ENCODE results near the gene WDFY2.
"Not testable (repeated sequence)": the region's sequence is repeated elsewhere in the genome, so short reads cannot be mapped to it uniquely, and the experiment has no call there.

Gene WDFY2

GRCh38 chr13:51666374-51666773 is 82.1 kb downstream of the WDFY2 start:
- no peak for DNase-seq (ENCODE audit: low read depth, low spot score)

DNA sequence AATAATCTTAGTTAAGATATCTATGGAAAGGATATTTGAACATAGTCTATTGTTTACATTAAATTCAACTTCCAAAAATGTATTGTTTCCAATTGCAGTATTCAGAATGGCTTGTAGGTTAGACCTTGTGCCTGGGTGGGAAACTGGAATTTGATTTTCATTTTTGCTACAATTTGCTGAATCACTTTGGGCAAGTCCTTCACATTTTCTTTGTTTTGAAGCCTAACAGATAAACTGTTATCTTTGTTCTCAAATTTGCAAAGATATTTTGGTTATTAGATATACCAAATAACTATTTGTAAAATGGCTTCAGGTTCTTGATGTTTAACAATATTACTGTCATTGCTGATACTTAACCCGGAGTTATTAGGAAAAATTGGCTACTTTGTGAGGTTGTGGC is 82.6 kb downstream of the WDFY2 start:
- no peak for DNase-seq (ENCODE audit: low read depth, low spot score)

- DNase-seq (ENCODE audit: low read depth, low spot score) = no peak
Measured at GRCh38 chr13:51668580-51669195, 84.4 kb downstream of the WDFY2 start.

GRCh38 chr13:51673165-51673564 is 88.9 kb downstream of the WDFY2 start:
- no peak for DNase-seq (ENCODE audit: low read depth, low spot score)

GRCh38 chr13:51674276-51674675 is 90.0 kb downstream of the WDFY2 start:
- no peak for DNase-seq (ENCODE audit: low read depth, low spot score)

DNA sequence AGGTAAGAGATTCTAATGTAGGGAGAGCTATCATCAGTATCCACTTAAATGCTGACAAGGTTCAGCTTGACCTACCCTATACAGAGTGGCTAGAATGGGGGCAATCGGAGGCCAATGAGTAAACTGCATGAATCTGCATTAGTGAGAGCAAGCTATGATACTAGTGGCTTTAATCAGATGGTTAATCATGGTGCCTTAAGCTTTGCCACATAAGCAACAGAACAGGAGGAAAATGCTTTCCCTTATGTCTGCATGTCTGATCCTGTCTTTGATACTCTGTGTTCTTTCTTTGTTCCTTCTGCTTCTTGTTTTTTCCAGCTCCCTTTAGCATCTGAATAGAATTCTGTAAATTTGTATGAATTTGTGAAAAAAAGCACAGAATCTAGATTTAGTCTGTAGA is 91.1 kb downstream of the WDFY2 start:
- DNase-seq (ENCODE audit: low read depth, low spot score) = no peak

DNA sequence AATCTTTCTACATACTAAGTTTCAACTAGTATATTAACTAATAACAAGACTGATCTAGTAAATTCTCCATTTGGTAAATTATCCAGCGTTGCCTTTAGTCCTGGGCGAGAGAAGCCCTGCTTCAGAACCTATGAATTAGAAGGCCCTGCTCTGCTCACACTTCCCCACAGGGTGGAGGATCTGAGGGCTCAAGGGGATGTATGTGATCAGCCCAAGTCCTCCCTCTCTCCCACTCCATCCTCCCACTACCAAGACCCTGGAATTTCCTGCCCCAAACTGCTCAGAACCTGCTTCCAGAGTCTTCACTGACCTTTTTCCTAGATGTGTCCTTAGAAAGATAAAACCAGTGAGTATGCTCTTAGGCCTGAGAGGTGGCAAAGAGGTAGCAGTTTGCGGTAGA is 91.6 kb downstream of the WDFY2 start:
- no peak for DNase-seq (ENCODE audit: low read depth, low spot score)

DNA sequence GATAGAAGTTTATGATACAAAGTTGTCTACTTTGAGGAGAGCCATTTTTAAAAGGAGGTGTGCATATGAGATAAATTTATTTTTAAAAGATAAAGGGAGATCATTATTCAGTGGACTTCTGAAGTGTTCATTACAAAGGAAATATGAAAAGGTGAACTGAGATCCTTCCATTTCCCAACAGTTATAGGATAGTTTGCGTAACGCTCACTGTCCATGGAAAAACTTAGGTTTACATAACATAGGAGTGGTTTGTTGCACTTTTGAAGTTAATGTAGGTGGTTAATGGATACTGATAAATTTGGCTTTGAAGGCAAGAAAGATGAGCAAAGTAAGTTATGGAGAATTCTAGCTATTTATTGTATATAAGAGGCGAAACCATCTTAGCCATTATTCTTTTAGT is 92.5 kb downstream of the WDFY2 start:
- DNase-seq (ENCODE audit: low read depth, low spot score) = no peak

GRCh38 chr13:51678420-51678819 is 94.2 kb downstream of the WDFY2 start:
- no peak for DNase-seq (ENCODE audit: low read depth, low spot score)

DNA sequence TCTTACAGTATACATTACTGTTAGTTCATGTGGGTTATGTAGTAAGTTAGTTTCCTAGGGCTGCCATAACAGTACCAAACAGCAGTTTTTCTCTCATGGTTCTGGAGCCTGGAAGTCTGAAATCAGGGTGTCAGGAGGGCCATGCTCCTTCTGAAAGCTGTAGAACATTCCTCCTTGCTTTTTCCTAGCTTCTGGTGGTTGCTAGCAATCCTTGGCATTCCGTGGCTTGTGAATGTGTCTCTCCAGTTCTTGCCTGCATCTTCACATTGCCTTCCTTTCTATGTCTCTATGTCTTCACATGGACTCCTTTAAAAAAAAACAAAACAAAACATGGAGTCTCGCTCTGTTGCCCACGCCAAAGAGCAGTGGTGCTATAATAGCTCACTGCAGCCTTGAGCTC is 95.4 kb downstream of the WDFY2 start:
- DNase-seq (ENCODE audit: low read depth, low spot score) = no peak

DNA sequence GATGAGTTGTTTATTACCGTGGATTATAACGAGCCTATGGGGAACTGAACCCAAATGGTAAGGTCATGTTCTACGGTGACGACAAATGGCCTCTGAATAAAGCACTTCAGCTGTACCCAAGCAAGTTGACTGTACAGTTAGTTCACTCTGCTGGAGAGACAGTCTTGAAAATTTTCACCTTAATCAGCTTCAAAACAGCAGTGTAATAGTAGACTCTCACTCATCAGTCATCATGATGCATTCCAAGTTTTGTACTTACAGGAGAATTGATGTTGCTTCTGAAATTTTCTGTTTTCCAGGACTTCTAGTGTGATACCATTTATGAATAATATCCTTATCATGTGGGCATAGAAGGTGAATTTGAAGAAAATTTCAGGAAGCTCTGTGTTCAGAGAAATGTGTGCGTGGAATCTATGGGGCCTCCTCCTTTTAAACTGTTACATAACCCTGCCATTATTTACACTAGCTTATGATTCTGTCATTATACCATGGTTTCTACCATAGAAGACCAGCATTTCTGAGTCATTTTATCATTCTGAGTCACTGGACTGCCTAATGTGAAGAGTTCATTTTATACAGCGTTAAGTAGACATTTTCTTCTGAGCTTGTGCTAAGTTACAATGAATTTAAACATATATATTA is 96.9 kb downstream of the WDFY2 start:
- DNase-seq (ENCODE audit: low read depth, low spot score) = peak; percentile 22

- DNase-seq (ENCODE audit: low read depth, low spot score) = no peak
Measured at GRCh38 chr13:51682686-51683085, 98.4 kb downstream of the WDFY2 start.

GRCh38 chr13:51683597-51683996 is 99.3 kb downstream of the WDFY2 start:
- no peak for DNase-seq (ENCODE audit: low read depth, low spot score)

GRCh38 chr13:51684076-51684475 is 99.8 kb downstream of the WDFY2 start:
- DNase-seq (ENCODE audit: low read depth, low spot score) = no peak

- DNase-seq (ENCODE audit: low read depth, low spot score) = no peak
Measured at GRCh38 chr13:51687947-51688714, 103.9 kb downstream of the WDFY2 start.

DNA sequence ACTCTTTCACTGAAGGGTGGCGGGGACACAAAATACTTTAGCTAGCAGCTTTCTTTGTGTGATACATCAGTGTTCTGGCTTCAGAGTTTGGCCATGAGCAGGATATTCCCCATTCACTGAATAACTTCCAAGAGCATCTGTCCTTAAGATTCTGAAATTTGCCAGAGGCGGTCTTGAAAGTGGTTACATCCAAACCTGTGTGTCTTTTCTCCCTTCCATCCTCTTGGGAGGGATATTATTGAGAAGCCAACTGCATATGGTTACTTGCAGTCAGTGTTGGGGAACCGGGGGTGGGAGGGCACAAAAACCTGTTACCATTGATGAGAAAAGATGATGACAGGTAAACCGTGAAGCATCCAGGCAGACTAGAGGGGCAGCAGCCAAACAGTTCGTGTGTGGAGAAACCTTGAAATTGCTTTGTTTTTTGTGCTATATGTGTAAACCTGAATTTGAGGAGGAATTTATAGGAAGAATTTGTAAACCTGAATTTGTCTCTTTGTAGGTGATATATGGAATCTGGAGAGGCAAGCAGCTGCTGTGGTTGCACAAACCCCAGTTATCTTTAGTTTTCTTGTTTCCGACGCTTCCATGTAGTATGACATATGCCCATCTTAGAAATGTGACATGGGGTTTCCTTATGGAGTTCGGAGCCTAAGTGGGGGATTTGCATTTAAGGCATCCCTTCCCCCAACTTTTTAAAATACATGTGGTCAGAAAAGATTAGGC is 104.8 kb downstream of the WDFY2 start:
- no peak for DNase-seq (ENCODE audit: low read depth, low spot score)

GRCh38 chr13:51689663-51689996 is 105.4 kb downstream of the WDFY2 start:
- no peak for DNase-seq (ENCODE audit: low read depth, low spot score)

DNA sequence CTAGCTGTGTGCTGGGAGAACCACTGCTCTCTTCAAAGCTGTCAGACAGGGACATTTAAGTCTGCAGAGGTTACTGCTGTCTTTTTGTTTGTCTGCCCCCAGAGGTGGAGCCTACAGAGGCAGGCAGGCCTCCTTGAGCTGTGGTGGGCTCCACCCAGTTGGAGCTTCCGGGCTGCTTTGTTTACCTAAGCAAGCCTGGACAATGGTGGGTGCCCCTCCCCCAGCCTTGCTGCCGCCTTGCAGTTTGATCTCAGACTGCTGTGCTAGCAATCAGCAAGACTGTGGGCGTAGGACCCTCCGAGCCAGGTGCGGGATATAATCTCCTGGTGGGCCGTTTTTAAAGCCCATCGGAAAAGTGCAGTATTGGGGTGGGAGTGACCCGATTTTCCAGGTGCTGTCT is 111.4 kb downstream of the WDFY2 start:
- not testable (repeated sequence) for DNase-seq (ENCODE audit: low read depth, low spot score)

- DNase-seq (ENCODE audit: low read depth, low spot score) = no peak
Measured at GRCh38 chr13:51697181-51697580, 112.9 kb downstream of the WDFY2 start.

DNA sequence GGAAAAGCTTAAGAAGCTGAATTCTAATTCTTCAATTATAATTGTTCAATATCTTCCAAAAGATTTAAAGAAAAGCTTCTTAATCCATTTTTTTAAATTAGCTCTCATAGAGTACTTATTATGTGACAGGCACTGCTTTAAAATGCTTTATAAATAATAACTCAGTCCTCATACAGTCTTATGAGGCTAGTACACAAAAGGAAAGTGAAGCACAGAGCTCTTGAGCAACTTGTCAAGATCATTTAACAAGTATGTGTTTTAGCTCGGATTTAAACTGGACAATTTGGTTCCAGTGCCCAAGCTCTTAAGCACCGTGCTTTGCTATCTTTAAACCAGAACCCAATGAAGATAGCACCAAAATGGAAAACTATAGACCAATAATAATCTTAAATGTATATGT is 113.6 kb downstream of the WDFY2 start:
- DNase-seq (ENCODE audit: low read depth, low spot score) = no peak

DNA sequence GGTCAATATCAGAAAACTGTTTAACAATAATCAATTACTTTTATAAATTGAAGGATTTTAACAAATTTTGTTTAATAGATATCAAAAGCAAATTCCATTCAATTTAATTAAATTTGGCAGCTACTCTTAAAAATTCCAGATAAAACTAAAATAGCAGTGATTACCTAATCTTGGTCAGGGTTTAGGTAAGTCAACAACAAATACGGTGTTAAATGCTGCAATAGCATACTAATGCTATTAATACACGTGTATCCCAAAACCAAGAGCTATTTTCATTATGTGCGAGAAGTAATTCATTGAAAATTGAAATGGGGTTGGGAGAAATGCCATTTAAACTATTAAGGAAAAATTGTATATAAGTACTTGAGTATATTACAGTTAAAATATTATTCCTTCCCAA is 114.1 kb downstream of the WDFY2 start:
- DNase-seq (ENCODE audit: low read depth, low spot score) = no peak

Data from brain pericyte (primary cell).